OCI-LY3 (cell line): ENCODE data around the gene AIRE.

Experiments
- H2AFZ ChIP-seq: fragments of 200-600, 300-600 bp; shearing (Covaris generic); 2 replicates; pipeline ENCODE4 v1.6.0; 2014; ENCODE audit warnings: antibody characterized with exemption, low read depth, low read length
- H3K27ac ChIP-seq: fragments of 200-600, 300-600 bp; sonication (generic); 2 replicates; pipeline ENCODE4 v1.5.1; 2014; ENCODE audit warnings: mild to moderate bottlenecking, low read length, moderate library complexity, mixed read lengths
- H3K27me3 ChIP-seq: fragments of 200-600, 300-600 bp; sonication (generic); 2 replicates; pipeline ENCODE4 v1.6.1; 2014; ENCODE audit warnings: low read depth, low read length, mixed read lengths
- H3K36me3 ChIP-seq: fragments of 200-600, 300-600 bp; sonication (generic); replicated peaks from 2 replicates; pipeline ENCODE3; 2014; ENCODE audit warnings: low read depth, low read length, mixed read lengths
- H3K4me1 ChIP-seq: fragments of 300-600, 200-600 bp; sonication (generic); 2 replicates; pipeline ENCODE4 v1.6.1; 2014; ENCODE audit warnings: low read length, mixed read lengths
- H3K4me2 ChIP-seq: fragments of 200-600, 300-600 bp; sonication (generic); 2 replicates; pipeline ENCODE4 v1.6.1; 2014; ENCODE audit warnings: low read length, mixed read lengths
- H3K4me3 ChIP-seq: fragments of 300-600, 200-600 bp; sonication (generic); 2 replicates; pipeline ENCODE4 v1.5.1; 2014; ENCODE audit warnings: antibody characterized with exemption, mild to moderate bottlenecking, low read length, moderate library complexity
- H3K79me2 ChIP-seq: fragments of 300-600, 200-600 bp; shearing (Covaris generic); 2 replicates; pipeline ENCODE4 v1.6.1; 2014; ENCODE audit warnings: mild to moderate bottlenecking, low read length, mixed read lengths
- H3K9ac ChIP-seq: fragments of 300-600, 200-600 bp; shearing (Covaris generic); 2 replicates; pipeline ENCODE4 v1.6.0; 2014; ENCODE audit warnings: mild to moderate bottlenecking, low read length, moderate library complexity
- H3K9me3 ChIP-seq: fragments of 200-600, 300-600 bp; shearing (Covaris generic); 2 replicates; pipeline ENCODE4 v1.6.1; 2014; ENCODE audit warnings: low read length, mixed read lengths; ENCODE audit not compliant: insufficient read depth
- H4K20me1 ChIP-seq: fragments of 200-600, 300-600 bp; sonication (generic); 2 replicates; pipeline ENCODE4 v1.6.1; 2016; ENCODE audit warnings: low read length, mixed read lengths; ENCODE audit not compliant: insufficient read depth
- EZH2phosphoT487 ChIP-seq: fragments of 200-600 bp; shearing (Covaris generic); IDR thresholded peaks from 2 replicates; pipeline ENCODE4 v1.6.1; 2018; ENCODE audit warnings: antibody characterized with exemption, mixed run types, low read depth
- TF ChIP-seq, protein P1 (sequence below): fragments of 200-600, 300-600 bp; sonication (generic); IDR thresholded peaks from 2 replicates; pipeline ENCODE4 v1.5.1; 2014; ENCODE audit warnings: antibody characterized with exemption, low read length, low read depth

AIRE gene

DNA sequence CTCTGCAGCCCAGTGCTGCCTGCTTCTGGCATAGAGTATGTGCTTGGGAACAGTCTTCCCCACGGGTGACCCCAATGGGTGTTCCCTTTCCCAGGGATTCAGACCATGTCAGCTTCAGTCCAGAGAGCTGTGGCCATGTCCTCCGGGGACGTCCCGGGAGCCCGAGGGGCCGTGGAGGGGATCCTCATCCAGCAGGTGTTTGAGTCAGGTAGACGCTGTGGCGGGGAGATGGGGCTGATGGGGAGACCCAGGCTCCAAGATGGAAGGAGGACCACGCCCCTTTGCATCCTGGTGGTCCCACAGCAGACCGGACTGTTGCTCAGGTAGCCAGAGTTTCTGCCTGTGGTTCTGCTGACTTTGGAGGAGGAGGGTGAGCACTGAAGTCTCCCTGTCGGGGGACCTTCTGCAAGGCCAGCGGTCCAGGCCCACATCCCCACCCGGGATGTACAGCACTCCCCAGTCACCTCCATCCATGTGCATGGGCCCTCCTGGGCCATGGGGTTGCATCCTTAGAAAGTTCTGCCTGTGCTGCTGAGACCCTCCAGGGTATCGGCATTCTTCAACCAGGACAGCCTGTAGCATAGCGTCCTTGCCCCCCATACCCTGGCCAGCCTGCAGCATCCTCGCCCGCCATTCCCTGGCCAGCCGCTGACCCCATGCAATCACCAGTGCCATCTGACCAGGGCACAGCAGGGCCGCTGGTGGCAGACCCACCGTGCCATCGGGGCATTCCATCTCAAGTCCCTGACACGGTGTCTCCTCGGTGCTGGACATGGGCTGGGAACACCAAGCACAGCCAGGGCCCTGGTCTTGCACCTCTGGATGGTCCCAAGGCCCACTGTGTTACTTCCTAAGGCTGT lies 2.8 kb downstream of the AIRE start:
- no peak overlapping the region for H3K27ac ChIP-seq
- H3K79me2 ChIP-seq: no peaks in the 10 kb centered on the region
- H4K20me1 ChIP-seq: no peaks in the 10 kb centered on the region
- no peak overlapping the region for H3K9ac ChIP-seq
- peaks cover 64% of the 10 kb centered on the region for H3K4me1 ChIP-seq
- H3K9me3 ChIP-seq: no peaks in the 10 kb centered on the region
- no peak overlapping the region; the same call in 1 of the 2 replicates for H3K4me2 ChIP-seq
- TF ChIP-seq, protein P1, sequence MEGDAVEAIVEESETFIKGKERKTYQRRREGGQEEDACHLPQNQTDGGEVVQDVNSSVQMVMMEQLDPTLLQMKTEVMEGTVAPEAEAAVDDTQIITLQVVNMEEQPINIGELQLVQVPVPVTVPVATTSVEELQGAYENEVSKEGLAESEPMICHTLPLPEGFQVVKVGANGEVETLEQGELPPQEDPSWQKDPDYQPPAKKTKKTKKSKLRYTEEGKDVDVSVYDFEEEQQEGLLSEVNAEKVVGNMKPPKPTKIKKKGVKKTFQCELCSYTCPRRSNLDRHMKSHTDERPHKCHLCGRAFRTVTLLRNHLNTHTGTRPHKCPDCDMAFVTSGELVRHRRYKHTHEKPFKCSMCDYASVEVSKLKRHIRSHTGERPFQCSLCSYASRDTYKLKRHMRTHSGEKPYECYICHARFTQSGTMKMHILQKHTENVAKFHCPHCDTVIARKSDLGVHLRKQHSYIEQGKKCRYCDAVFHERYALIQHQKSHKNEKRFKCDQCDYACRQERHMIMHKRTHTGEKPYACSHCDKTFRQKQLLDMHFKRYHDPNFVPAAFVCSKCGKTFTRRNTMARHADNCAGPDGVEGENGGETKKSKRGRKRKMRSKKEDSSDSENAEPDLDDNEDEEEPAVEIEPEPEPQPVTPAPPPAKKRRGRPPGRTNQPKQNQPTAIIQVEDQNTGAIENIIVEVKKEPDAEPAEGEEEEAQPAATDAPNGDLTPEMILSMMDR: no peak
- TF ChIP-seq EZH2phosphoT487: no peak
- no peak overlapping the region for H2AFZ ChIP-seq
- H3K4me3 ChIP-seq: no peak overlapping the region; the same call in 1 of the 2 replicates
- no peaks in the 10 kb centered on the region for H3K27me3 ChIP-seq
- H3K36me3 ChIP-seq: no peaks in the 10 kb centered on the region

GRCh38 chr21:44289381-44290010 lies 3.8 kb downstream of the AIRE start:
- no peaks in the 10 kb centered on the region for H3K27me3 ChIP-seq
- no peaks in the 10 kb centered on the region for H3K36me3 ChIP-seq
- H3K9me3 ChIP-seq: no peaks in the 10 kb centered on the region
- H2AFZ ChIP-seq: no peak overlapping the region
- H3K79me2 ChIP-seq: no peaks in the 10 kb centered on the region
- peaks cover 57% of the 10 kb centered on the region for H3K4me1 ChIP-seq
- no peak for TF ChIP-seq EZH2phosphoT487
- TF ChIP-seq, protein P1: no peak
- no peak overlapping the region for H3K27ac ChIP-seq
- no peaks in the 10 kb centered on the region for H4K20me1 ChIP-seq
- no peak overlapping the region for H3K4me3 ChIP-seq
- no peak overlapping the region for H3K9ac ChIP-seq
- no peak overlapping the region for H3K4me2 ChIP-seq

GRCh38 chr21:44290327-44291077 lies 4.8 kb downstream of the AIRE start:
- H3K79me2 ChIP-seq: no peaks in the 10 kb centered on the region
- peak overlapping the region; percentile 45; the same call in 1 of the 2 replicates for H3K4me2 ChIP-seq
- no peaks in the 10 kb centered on the region for H3K27me3 ChIP-seq
- H2AFZ ChIP-seq: no peak overlapping the region
- peaks cover 57% of the 10 kb centered on the region for H3K4me1 ChIP-seq
- no peaks in the 10 kb centered on the region for H4K20me1 ChIP-seq
- H3K9me3 ChIP-seq: no peaks in the 10 kb centered on the region
- no peak overlapping the region for H3K27ac ChIP-seq
- no peak overlapping the region for H3K4me3 ChIP-seq
- no peak overlapping the region for H3K9ac ChIP-seq
- no peaks in the 10 kb centered on the region for H3K36me3 ChIP-seq
- no peak for TF ChIP-seq EZH2phosphoT487
- TF ChIP-seq, protein P1: no peak
